ENCODE results near the gene FAM169A. TPM values are rescaled to one million over a fixed set of nuclear protein-coding genes. Genes with fewer than 3 reads are reported as not detected.
"Not testable (repeated sequence)": the region's sequence is repeated elsewhere in the genome, so short reads cannot be mapped to it uniquely, and the experiment has no call there.

FAM169A gene, protein sequence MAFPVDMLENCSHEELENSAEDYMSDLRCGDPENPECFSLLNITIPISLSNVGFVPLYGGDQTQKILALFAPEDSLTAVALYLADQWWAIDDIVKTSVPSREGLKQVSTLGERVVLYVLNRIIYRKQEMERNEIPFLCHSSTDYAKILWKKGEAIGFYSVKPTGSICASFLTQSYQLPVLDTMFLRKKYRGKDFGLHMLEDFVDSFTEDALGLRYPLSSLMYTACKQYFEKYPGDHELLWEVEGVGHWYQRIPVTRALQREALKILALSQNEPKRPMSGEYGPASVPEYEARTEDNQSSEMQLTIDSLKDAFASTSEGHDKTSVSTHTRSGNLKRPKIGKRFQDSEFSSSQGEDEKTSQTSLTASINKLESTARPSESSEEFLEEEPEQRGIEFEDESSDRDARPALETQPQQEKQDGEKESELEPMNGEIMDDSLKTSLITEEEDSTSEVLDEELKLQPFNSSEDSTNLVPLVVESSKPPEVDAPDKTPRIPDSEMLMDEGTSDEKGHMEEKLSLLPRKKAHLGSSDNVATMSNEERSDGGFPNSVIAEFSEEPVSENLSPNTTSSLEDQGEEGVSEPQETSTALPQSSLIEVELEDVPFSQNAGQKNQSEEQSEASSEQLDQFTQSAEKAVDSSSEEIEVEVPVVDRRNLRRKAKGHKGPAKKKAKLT
- total RNA-seq = 1.5 TPM

DNA sequence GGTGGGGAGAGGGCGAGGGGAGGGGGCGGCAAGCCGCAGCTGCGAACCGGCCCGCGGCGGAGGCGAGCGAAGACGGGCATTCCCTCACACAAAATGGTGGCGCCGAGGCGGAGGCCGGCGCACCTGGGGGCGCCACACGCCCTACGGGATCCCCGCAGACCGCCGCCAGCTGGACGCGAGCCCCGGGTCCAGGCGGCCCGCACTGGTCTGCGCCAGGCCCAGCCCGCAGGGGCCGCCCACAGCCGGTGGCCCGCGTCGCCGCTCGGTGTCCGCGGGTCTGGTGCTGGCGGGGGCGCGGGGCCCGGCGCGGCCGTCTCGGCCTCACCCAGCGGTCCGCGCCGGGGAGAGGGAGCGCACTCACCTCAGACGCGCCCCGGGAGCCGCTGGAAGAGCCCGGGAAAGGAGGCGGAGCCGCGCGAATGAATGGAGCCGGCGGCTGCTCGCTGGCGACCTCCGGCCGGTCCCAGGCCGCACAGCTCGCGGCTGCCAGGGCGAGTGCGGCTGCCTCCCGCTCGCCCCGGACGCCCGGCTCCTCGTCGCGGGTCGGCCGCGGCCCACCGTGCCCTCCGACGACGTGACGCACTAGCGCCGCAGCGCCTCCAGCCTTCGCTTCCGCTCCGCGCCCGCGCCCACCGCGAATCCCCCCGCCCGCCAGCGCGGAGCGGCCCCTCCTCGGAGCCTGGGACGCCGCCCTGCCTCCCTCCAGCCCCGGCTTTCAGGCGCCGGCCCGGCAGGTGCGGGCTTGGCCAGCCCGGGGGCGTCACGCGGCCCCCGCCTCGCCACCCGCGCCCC is at the start of gene FAM169A:
Gene FAM169A (minus strand): TSS at position 584 of the 792 bp plus-strand sequence. CDS start 24,711 bp downstream, outside the sequence.
- ATAC-seq = peak; percentile 67

DNA sequence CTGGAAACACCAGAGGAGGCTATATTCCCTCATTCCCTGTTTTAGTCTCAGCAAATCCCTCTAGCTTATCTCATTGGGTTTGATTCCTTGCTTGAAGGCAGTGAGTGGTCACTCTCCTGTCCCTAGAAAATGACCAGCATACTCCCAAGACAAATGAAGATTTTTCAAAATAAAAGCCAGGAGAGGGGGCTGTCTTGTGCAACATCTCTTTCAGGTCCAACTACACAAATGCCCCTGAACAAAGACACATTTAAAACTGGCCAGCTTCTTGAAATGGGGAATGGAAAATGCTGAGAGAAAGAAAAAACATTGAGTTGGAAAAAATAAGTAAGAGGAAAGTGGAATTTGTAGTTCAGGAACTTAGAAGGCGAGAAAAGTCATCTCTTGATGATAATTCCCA is 49.3 kb upstream of the FAM169A start:
- ATAC-seq = no peak

DNA sequence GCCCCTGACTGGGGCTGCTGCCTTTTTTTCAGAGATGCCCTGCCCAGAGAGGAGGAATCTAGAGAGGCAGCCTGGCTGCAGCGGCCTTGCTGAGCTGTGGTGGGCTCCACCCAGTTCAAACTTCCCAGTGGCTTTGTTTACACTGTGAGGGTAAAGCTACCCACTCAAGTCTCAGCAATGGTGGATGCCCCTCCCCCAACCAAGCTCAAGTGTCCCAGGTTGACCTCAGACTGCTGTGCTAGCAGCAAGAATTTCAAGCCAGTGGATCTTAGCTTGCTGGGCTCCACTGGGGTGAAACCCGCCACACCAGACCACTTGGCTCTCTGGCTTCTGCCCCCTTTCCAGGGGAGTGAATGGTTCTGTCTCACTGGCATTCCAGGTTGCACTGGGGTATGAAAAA is 45.2 kb upstream of the FAM169A start:
- not testable (repeated sequence) for ATAC-seq

DNA sequence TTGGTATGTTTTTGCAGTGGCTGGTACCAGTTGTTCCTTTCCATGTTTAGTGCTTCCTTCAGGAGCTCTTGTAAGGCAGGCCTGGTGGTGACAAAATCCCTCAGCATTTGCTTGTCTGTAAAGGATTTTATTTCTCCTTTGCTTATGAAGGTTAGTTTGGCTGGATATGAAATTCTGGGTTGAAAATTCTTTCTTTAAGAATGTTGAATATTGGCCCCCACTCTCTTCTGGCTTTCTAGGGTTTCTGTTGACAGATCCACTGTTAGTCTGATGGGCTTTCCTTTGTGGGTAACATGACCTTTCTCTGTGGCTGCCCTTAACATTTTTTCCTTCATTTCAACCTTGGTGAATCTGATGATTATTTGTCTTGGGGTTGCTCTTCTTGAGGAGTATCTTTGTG is 43.7 kb upstream of the FAM169A start:
- ATAC-seq = not testable (repeated sequence)

DNA sequence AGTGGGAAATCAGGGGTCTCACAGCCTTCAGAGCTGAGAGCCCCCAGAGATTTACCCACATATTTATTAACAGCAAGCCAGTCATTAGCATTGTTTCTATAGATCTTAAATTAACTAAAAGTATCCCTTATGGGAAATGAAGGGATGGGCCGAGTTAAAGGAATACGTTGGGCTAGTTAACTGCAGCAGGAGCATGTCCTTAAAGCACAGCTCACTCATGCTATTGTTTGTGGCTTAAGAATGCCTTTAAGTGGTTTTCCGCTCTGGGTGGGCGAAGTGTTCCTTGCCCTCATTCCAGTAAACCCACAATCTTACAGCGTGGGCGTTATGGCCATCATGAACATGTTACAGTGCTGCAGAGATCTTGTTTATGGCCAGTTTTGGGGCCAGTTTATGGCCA is 42.0 kb upstream of the FAM169A start:
- not testable (repeated sequence) for ATAC-seq

DNA sequence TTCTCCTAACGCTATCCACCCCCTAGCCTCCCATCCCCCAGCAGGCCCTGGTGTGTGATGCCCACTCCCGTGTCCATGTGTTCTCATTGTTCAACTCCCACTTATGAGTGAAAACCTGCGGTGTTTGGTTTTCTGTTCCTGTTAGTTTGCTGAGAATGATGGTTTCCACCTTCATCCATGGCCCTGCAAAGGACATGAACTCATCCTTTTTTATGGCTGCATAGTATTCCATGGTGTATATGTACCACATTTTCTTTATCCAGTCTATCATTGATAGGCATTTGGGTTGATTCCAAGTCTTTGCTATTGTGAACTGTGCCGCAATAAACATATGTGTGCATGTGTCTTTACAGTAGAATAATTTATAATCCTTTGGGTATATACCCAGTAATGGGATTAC is 38.5 kb upstream of the FAM169A start:
- not testable (repeated sequence) for ATAC-seq

DNA sequence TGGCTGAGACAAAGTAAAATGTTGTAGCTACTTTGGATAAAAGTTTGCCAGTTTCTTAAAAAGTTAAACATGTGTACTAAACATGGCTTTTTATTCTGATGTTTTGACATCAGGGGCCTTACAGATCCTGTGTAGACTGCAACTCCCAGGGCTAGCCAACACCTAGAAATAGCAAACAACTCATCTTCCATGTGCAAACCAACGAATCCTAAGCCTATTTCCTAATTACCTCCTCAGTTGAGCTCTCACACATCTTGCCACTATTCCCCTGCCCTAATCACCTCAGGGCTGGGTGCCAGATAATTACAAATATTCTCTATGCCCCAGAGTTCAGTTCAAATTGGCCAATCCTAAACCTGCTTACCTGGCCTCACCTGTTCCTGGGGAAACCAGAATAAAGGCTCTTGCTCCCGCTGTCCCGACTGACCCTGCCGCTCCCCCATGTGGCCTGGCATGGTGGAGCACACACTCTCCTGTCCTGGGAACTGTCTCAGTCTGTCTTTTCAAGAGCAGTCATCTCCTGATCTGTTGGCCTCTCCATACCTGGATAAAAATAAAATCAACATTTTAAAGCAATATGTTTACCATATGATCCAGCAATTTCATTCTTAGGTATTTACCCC is 37.1 kb upstream of the FAM169A start:
- peak; percentile 100 for ATAC-seq

DNA sequence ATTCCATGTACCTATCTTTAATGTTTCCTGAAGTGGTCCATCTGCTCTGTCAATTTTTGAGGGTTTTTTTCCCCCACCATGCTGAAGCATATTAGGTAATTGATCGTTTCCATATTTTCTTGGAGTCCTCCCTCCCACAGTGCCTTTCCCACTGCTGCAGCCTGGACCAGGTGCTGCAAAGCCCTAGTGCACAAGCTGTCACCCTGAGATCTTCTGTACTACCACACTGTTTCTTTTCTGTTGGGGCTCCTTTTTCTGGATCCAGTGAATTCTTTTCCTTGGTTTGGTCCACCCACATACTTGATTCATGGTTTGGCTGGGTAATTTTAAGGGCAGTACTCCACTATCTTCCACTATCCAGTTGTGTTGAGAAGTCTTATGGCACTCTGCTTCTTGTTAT is 30.9 kb upstream of the FAM169A start:
- no peak for ATAC-seq

DNA sequence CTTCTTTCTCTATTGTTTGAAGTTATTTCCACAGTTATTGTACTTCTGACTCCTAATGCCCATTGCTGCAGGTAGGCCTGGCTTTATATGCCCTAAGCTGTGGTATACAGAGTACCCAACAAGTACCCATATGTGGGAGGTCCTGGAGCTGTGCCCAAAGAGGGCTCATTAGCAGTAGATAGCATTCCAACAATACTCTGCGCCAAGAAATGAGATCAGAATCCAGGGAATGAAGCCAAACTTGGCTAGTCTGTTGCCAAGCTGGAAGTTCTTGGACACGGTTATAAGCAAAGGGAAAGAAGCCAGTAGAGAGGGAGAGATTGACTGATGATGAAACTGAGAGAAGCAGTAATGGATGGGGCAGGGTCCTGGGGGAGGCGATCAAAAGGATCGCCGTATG is 29.7 kb upstream of the FAM169A start:
- peak; percentile 18 for ATAC-seq

DNA sequence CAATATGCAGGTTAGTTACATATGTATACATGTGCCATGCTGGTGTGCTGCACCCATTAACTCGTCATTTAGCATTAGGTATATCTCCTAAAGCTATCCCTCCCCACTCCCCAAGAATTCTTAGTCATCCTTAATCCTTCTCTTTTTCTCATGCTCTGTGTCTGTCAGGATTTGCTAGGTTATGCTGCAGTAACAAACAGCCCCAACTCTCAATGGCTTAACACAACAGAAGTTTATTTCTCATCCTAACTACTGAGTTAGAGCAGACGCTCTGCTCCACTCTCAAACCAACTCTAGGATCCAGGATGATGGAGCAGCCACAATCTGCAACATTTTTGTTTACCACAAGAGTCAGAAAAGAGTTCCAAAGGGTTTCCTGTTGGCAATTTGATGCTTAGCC is 28.2 kb upstream of the FAM169A start:
- no peak for ATAC-seq

DNA sequence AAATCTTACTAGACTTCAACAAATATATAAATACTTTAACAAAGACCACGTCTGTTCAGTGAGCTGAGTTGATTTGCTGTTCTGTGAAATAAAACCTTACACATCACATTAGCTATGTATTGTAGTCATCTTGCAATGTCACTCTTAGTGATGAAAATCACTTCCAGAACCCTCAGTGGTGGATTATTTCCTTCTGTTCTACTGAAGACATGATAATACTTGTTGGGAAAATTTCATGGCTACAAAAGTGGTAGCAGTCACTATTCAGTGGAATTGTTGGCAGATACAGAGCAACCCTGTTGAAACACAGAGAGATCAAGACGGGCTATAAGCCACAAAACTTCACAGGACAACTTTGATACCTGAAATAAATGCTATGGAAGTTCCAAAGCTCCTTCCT is 26.7 kb upstream of the FAM169A start:
- ATAC-seq = no peak

DNA sequence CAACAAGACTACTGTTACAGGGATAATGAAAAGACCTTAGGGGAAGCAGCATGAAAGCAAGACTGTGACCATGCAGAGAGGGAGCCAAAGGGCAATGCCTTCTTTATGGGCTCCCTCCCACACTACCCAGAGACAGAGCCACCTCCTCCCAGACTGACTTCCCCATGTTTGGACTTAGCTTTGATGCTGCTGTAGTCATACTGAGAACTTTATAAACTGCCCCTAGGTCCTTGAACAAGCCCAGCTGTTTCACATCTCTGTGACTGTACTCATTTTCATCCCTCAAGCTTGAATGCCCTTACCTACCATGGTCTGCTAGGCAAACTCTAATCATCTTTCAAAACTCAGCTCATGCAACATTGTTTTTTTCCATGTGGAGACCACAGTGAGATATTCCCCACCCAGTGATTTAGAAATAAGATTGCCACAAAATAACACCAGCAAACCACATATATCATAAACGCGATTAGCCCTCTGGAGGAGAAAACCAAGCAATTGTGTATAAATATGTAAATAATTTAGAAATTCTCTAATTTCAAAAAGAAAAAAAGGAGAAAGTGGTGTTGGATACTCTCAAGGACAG is 23.4 kb upstream of the FAM169A start:
- no peak for ATAC-seq

DNA sequence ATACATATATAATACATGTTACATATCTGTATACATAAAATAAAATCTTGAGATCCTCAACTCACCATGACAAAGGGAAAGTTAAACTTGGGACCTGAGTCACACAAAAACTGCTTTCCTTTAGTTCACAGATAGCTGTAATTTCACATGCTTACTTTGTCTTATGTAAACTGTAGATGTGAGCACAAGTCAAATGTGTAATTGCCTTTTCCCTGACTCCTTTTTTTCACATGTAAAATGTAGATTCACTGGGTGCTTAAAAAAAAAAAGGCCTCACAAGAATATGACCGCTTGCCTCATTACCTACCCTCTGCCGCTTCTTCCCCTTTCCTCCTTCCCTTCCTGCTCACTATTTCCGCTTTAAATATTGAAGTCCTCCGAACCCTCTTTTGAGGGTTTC is 21.9 kb upstream of the FAM169A start:
- ATAC-seq = no peak

DNA sequence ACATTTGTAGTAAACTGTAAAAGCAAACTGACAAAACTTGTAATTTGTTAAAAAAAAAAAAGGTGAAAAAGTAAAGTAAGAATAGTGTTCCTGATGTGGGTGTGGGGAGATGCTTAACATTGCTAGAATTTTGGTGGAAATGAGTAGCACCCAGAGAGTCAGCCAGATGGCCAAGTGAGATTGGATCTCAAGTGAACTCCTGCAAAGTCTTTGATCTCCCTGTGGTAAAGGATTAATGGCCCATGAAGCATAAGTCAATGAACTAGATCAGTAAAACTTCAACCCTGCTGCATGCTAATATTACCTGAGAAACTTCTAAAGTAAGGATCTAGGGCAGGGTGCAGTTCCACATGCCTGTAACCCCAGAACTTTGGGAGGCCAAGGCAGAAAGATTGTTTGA is 19.0 kb upstream of the FAM169A start:
- ATAC-seq = no peak

DNA sequence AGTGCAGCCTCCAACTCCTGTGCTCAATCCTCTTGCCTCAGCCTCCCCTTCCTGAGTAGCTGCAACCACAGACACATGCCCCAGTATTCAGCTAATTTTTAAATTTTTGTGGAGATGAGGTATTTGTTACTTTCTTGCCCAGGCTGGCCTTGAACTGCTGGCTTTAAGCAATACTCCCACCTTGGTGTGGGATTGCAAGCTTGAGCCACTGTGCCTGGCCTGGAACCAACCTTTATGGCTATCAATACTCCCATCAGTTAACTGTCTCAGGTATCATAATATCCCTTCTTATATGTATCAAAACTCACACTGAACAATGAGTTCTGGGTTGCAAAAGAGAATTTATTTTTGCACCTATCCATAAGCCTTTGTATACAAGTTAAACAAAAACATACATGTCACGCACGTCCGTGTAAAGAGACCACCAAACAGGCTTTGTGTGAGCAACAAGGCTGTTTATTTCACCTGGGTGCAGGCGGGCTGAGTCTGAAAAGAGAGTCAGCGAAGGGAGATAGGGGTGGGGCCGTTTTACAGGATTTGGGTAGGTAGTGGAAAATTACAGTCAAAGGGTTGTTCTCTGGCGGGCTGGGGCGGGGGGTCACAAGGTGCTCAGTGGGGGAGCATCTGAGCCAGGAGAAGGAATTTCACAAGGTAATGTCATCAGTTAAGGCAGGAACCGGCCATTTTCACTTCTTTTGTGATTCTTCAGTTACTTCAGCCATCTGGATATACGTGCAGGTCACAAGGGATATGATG is 16.4 kb upstream of the FAM169A start:
- ATAC-seq = not testable (repeated sequence)

DNA sequence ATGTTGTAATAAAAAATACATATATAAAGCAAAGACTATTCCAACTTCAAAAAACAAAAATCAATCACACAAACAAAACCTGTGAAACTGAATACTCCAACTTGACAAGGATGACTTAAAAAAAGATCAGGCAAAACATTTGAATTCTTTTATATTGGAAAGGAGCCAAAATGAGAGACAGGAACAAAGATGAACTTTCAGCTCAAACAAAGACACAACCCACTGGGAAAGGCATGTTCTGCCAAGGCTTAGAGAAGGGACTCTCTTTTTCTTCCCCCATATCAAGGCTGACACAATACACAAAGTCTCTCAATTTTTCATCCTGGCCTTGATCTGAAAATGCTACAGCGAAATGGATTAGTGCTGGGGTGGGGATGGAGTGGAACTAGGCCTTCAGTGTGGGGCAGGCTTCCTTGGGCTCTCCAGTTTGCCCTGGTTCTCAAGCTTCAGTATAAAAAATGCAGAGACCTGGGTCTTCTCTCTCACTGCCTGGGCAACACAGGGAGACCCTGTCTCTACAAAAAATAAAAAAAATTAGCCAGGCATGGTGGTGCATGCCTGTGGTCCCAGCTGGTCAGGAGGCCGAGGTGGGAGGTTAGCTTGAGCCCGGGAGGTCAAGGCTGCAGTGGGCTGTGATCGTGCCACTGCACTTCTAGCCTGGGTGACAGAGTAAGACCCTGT is 11.6 kb upstream of the FAM169A start:
- no peak for ATAC-seq

DNA sequence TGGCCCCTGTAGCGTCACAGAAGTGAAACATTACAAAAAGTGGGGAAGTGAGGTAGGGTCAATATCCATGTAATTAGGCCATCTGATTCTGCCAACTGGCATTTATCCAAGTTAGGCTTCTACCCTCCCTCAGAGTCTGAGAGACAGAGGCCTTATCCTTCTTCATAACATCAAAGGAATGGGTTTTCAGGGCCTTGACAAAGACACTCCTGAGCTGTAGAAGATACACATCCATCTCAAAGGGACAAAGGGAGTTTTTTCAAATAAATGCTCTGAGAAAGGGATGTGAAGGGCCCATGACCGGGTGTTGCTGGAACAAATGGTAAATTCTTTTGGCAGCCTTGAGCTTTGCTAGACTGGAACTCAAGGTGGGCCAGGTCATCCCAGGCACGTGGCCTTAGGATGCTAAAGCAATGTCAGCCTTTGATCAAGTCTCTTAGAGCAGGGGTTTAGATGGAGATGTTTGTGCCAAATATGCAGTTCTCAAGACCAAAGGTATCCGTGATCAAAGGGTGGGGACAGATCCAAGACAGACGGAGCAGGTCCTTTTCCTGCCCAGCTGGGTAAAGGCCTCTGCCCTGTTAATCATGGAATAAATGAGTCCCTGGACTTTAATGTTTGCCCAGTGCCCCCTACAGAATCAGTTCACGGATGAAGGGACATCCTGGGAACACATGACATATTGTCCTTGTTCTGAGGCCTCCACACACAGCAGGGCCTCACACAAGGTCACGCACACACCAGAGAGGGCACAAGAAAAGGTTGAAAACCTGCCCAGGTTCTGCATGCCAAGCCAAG is 10.0 kb upstream of the FAM169A start:
- ATAC-seq = no peak

DNA sequence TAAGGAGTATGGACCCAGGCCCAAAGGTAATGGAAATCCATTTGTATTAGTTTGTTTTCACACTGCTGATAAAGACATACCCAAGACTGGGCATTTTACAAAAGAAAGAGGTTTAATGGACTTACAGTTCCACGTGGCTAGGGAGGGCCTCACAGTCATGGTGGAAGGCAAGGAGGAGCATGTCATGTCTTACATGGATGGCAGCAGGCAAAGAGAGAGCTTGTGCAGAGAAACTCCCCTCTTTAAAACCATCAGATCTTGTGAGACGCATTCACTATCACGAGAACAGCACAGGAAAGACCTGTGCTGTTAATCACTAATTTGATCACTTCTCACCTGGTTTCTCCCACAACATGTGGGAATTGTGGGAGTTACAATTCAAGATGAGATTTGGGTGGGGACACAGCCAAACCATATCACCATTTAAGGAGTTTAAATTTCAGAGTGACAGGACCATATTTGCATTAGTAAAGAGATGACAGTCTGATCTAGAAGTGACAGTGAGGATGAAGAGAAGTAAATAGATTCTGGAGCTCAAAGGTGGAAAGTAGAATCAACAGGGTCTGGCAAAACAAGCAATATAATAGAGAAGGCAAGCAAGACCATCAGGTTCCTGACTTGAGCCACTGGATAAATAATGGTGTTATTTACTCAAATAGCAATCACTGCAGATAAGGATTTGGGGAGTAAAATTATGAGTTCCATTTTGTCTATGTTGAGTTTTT is 7.5 kb upstream of the FAM169A start:
- no peak for ATAC-seq

DNA sequence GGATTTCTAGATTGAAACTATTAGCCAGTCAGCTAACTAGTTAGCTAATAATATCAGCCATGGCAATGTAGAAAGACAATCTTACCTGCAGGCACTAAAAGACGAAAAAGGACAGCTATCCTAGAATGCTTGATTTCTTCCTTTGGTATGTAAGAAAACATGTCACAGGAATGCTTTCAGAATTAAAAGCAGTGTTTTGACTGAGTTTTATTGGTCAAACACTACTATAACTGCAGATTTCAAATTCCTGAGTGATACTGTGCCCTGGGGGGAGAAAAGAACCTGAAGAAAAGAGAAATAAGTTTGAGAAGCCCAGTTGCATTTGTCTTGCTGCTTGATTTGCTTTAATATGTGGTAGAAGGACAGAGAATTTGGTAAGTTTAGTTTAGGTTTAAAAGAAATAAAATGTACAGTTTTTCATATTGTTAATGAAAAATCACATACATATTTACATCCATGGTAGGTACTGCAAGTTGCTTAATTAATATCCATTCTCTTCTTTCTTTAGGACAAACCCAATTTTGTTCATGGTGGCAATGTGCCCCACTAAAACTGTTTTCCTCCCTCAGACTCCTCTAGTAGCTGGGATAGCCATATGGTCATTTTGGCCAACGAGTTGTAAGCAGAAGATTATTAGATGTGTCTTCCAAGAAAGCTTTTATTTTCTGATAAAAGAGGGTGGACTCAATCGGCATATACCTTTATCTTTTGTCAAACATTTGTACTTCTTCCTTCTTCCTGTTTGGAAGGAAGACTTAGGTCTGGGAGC is 4.3 kb upstream of the FAM169A start:
- no peak for ATAC-seq

Measured in esophagus mucosa (tissue), 1 donor.